PC-3 (cell line): ENCODE data around the gene SMYD3.

Experiments
- EZH2 ChIP-seq: fragments of 300-600 bp; sonication (generic); IDR thresholded peaks from one replicate; pipeline ENCODE4 v1.6.1; 2017; ENCODE audit warnings: antibody characterized with exemption, mild to moderate bottlenecking, low read length; ENCODE audit not compliant: unreplicated experiment
- EZH2phosphoT487 ChIP-seq: fragments of 300-600 bp; sonication (generic); IDR thresholded peaks from 2 replicates; pipeline ENCODE4 v1.6.1; 2018; ENCODE audit warnings: mild to moderate bottlenecking, antibody characterized with exemption, low read length, borderline replicate concordance
- TF ChIP-seq, protein P1 (sequence below): fragments of 300-600 bp; sonication (generic); conservative IDR thresholded peaks from 2 replicates; pipeline ENCODE4 v1.5.1; 2017; ENCODE audit warnings: antibody characterized with exemption, low read depth, mild to moderate bottlenecking, low read length

DNA sequence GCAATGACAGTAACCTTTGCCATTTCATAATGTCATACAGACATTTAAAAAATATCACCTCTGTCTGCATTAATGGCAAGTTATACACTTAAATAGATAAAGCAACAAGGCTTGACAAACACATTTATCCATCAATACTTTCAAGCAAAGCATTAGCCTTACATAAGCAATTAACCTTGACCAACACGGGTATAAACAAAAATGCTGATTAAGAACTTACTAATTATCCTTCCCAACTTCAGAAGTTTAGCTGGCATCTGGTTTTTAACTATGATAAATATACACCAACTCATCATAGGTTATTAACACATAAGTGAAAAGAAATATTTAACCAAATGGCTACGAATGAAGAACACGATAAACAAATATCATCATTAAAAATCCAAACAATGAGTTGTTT lies 188.5 kb downstream of the SMYD3 start:
- TF ChIP-seq EZH2phosphoT487 (no peak), EZH2 (no peak)
- TF ChIP-seq, protein P1, sequence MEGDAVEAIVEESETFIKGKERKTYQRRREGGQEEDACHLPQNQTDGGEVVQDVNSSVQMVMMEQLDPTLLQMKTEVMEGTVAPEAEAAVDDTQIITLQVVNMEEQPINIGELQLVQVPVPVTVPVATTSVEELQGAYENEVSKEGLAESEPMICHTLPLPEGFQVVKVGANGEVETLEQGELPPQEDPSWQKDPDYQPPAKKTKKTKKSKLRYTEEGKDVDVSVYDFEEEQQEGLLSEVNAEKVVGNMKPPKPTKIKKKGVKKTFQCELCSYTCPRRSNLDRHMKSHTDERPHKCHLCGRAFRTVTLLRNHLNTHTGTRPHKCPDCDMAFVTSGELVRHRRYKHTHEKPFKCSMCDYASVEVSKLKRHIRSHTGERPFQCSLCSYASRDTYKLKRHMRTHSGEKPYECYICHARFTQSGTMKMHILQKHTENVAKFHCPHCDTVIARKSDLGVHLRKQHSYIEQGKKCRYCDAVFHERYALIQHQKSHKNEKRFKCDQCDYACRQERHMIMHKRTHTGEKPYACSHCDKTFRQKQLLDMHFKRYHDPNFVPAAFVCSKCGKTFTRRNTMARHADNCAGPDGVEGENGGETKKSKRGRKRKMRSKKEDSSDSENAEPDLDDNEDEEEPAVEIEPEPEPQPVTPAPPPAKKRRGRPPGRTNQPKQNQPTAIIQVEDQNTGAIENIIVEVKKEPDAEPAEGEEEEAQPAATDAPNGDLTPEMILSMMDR: no peak
